ENCODE data around the gene TNFSF13. TPM values are rescaled to one million over a fixed set of nuclear protein-coding genes. Genes with fewer than 3 reads are reported as not detected.

The TNFSF13 gene
- total RNA-seq, 4 donors from 2014 or later: 24.5 to 70.9 (median 48.3) TPM

DNA sequence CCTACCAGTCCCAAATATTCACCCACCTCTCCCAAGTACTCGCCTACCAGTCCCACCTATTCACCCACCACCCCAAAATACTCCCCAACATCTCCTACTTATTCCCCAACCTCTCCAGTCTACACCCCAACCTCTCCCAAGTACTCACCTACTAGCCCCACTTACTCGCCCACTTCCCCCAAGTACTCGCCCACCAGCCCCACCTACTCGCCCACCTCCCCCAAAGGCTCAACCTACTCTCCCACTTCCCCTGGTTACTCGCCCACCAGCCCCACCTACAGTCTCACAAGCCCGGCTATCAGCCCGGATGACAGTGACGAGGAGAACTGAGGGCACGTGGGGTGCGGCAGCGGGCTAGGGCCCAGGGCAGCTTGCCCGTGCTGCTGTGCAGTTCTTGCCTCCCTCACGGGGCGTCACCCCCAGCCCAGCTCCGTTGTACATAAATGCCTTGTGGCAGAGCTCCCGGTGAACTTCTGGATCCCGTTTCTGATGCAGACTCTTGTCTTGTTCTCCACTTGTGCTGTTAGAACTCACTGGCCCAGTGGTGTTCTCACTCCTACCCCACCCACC lies 44.6 kb upstream of the TNFSF13 start:
- TF ChIP-seq, protein P1, sequence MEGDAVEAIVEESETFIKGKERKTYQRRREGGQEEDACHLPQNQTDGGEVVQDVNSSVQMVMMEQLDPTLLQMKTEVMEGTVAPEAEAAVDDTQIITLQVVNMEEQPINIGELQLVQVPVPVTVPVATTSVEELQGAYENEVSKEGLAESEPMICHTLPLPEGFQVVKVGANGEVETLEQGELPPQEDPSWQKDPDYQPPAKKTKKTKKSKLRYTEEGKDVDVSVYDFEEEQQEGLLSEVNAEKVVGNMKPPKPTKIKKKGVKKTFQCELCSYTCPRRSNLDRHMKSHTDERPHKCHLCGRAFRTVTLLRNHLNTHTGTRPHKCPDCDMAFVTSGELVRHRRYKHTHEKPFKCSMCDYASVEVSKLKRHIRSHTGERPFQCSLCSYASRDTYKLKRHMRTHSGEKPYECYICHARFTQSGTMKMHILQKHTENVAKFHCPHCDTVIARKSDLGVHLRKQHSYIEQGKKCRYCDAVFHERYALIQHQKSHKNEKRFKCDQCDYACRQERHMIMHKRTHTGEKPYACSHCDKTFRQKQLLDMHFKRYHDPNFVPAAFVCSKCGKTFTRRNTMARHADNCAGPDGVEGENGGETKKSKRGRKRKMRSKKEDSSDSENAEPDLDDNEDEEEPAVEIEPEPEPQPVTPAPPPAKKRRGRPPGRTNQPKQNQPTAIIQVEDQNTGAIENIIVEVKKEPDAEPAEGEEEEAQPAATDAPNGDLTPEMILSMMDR (IDR thresholded peaks at IDR 0.05): no peak
- no peak for DNase-seq (ENCODE audit: low spot score)
- ATAC-seq (ENCODE audit: low FRiP score): peak; percentile 29

DNA sequence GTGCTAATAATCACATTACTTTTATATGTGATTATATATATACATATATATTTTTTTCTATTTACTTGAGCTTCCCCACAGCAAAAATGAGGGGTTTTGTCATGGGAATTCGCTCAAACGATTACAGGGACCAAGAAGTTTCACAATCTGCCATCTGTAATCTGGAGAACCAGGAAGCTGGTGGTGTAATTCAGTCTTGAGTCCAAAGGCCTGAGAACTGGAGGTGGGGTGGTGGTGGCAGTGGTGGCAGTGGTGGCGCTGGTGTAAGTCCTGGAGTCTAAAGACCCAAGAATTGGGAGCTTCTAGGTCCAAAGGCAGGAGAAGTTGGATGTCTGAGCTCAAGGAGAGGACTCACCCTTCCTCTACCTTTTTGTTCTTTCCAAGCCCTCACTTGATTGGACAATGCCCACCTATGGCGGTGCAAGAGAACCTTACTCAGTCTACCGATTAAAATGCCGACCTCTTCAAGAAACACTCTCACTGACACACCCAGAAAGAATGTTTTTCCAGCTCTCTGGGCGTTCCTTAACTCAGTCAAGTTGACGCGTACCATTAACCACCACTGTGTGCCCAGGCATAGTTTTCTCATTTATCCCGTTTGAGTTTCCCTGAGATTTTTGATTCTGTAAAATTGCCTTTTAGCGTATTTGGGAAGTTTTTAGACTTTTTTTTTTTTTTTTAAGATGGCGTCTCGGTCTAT lies 42.5 kb upstream of the TNFSF13 start:
- TF ChIP-seq, protein P1 (IDR thresholded peaks at IDR 0.05): no peak
- ATAC-seq (ENCODE audit: low FRiP score) (no peak), DNase-seq (ENCODE audit: low spot score) (no peak)

DNA sequence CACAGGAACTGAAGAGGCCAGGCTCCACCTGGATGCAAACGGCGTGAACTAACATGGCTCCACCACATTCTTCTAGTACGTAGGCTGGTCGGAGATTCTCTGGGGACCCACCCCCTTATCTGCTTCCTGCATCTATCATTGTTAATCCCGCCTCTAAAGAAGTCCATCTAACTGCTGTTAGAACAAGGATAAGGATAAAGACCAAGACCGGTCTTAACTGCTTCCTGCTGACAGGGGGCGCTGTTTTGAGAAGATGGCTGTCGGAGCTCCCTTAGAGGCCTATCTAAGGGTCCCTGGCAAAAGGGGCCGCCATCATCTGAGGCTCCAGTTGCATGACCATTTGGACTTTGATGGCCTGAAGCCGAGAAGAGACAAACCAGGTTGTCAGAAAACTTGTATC lies 35.5 kb upstream of the TNFSF13 start:
- TF ChIP-seq, protein P1 (IDR thresholded peaks at IDR 0.05): no peak
- DNase-seq (ENCODE audit: low spot score) (no peak), ATAC-seq (ENCODE audit: low FRiP score) (no peak)

DNA sequence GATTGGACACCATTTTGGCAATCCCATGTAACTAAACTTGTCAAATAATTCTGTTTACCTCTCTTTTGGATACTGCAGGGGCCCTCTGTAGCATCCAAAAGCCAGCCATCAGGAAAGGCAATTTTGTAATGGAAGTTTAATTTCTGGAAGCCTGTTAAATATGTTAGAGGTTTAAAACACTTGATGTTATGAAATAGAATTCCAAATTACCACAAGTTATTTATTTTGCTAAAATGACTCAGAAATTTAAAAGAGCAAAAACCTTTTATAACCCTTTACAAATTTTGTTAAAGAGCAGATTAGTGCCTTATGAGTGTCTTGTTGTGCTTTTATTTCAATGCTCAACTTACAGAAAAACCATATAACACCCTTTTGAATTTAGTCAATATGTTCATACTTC lies 29.7 kb upstream of the TNFSF13 start:
- no peak for DNase-seq (ENCODE audit: low spot score)
- ATAC-seq (ENCODE audit: low FRiP score): no peak
- TF ChIP-seq, protein P1 (IDR thresholded peaks at IDR 0.05): no peak

DNA sequence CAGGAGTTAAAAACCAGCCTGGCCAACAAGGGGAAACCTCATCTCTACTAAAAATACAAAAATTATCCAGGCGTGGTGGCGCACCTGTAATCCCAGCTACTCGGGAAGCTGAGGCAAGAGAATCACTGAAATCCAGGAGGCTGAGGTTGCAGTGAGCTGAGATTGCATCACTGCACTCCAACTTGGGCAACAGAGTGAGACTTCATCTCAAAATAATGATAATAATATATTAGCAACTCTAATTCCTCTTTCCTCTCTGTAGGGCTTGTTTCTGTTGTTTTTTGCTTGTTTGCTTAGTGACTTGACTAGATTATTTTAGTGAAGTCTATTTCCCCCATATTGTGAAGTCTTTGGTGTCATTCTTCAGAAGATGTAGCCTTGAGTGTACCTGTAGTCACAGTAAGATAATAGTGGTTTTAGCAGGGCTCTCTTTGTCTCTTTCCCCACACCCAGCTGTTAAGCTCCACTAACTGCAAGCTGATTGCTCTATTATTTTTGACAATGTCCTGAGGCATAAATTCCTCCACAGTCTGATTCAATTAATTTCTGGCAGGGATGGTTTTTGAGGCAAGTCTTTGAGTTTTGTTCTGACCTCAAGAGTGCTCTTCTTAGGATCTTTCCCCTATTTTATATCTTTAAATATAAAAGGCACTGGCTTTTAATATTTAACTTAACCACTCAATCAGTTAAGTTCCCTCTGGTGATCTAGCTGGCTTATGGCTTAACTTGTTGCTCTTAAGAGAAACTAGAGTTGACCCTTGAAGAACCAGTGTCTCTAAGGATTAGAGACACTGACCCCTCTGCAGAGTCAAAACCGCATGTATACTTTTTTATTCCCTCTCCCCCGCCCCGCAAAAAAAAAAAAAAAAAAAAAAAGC lies 28.3 kb upstream of the TNFSF13 start:
- DNase-seq (ENCODE audit: low spot score): no peak
- TF ChIP-seq, protein P1 (IDR thresholded peaks at IDR 0.05): no peak
- ATAC-seq (ENCODE audit: low FRiP score): no peak

DNA sequence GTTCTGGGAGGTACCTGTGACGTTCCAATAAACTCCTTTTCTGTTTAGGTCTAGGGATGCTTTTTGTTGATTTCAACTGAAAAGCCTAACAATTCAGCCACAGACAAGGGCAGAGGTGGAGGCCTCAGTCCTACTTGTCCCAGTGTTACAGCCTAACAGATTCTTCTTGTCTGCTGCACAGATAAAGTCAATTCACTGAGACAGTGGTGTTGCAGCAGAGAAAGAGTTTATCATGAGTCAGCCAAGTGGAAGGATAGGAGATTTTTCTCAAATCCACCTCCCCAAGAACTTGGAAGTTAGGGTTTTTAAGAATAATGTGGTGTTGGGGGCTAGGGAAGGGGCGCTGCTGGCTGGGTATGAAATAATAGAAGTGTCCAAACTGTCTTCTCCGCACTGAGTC lies 20.5 kb upstream of the TNFSF13 start:
- ATAC-seq (ENCODE audit: low FRiP score) (no peak), DNase-seq (ENCODE audit: low spot score) (no peak)
- TF ChIP-seq, protein P1 (IDR thresholded peaks at IDR 0.05): no peak
